GM18502 (cell line): ENCODE results near the gene RBM38.
A peak's percentile ranks its signal among the peaks of the same experiment; 100 is the strongest.
"Not testable (repeated sequence)": the region's sequence is repeated elsewhere in the genome, so short reads cannot be mapped to it uniquely, and the experiment has no call there.

Source experiments
- ATAC-seq: cut with Tn5 transposase; IDR thresholded peaks from one replicate; pipeline ENCODE4 v1.9.1; 2021; ENCODE audit warnings: mild to moderate bottlenecking; ENCODE audit not compliant: unreplicated experiment, poor library complexity

Gene RBM38

GRCh38 chr20:57390604-57391438 lies at the start of gene RBM38:
TSS of gene RBM38 (plus strand) at chr20:57391396. CDS start at chr20:57391582, 186 bp downstream.
- ATAC-seq: peak; percentile 45

- ATAC-seq: no peak
Measured at GRCh38 chr20:57341663-57342062, 49.5 kb upstream of the RBM38 start.

- no peak for ATAC-seq
Measured at GRCh38 chr20:57342829-57343228, 48.4 kb upstream of the RBM38 start.

GRCh38 chr20:57346477-57346876 lies 44.7 kb upstream of the RBM38 start:
- ATAC-seq: no peak

- ATAC-seq: no peak
Measured at GRCh38 chr20:57347393-57347792, 43.8 kb upstream of the RBM38 start.

- not testable (repeated sequence) for ATAC-seq
Measured at GRCh38 chr20:57348200-57348921, 42.8 kb upstream of the RBM38 start.

GRCh38 chr20:57348922-57349574 lies 42.1 kb upstream of the RBM38 start:
- ATAC-seq: not testable (repeated sequence)

- ATAC-seq: no peak
Measured at GRCh38 chr20:57350081-57350710, 41.0 kb upstream of the RBM38 start.

GRCh38 chr20:57350726-57351041 lies 40.5 kb upstream of the RBM38 start:
- ATAC-seq: not testable (repeated sequence)

- peak; percentile 87 for ATAC-seq
Measured at GRCh38 chr20:57351042-57351783, 40.0 kb upstream of the RBM38 start, which contains the start of gene RAE1. TSS of gene RAE1 (plus strand) at chr20:57351255. CDS start at chr20:57354039, 2,784 bp downstream.

GRCh38 chr20:57352305-57352704 lies 38.9 kb upstream of the RBM38 start:
- ATAC-seq: no peak

GRCh38 chr20:57353351-57353750 lies 37.8 kb upstream of the RBM38 start:
- no peak for ATAC-seq

- ATAC-seq: no peak
Measured at GRCh38 chr20:57361517-57361916, 29.7 kb upstream of the RBM38 start.

GRCh38 chr20:57364451-57364850 lies 26.7 kb upstream of the RBM38 start:
- no peak for ATAC-seq

GRCh38 chr20:57369596-57369995 lies 21.6 kb upstream of the RBM38 start:
- no peak for ATAC-seq

GRCh38 chr20:57370316-57370715 lies 20.9 kb upstream of the RBM38 start:
- no peak for ATAC-seq

- no peak for ATAC-seq
Measured at GRCh38 chr20:57371363-57371762, 19.8 kb upstream of the RBM38 start.

- no peak for ATAC-seq
Measured at GRCh38 chr20:57372157-57372556, 19.0 kb upstream of the RBM38 start.

GRCh38 chr20:57372581-57373350 lies 18.4 kb upstream of the RBM38 start:
- ATAC-seq: no peak
